Natural killer cell (primary cell): ENCODE measurements around the gene CDK5. TPM values are rescaled to one million over a fixed set of nuclear protein-coding genes. Genes with fewer than 3 reads are reported as not detected.
A peak's percentile ranks its signal among the peaks of the same experiment; 100 is the strongest.

Experiments used
- ATAC-seq, 3 donors: fragments of 150-1000 bp in 2 of 3; fragments of 200-7000 bp in 1 of 3; cut with Tn5 transposase; 1 replicate in 1 of 3; 2 replicates in 2 of 3; pipeline ENCODE4 v1.10.0; 2021; ENCODE audit warnings: mild to moderate bottlenecking in 2 of 3, moderate library complexity in 2 of 3
- DNase-seq, 2 donors: peaks; one replicate each; pipeline versions ENCODE4 v3.0.0 to v3.0.0-alpha.2; 2013 to 2021; ENCODE audit warnings: mixed read lengths in 1 of 2
- H3K27ac ChIP-seq: one replicate; pipeline ENCODE4 v1.5.1; 2013; ENCODE audit warnings: mild to moderate bottlenecking, low read length
- H3K27me3 ChIP-seq: one replicate; pipeline ENCODE4 v1.6.1; 2013; ENCODE audit warnings: low read length; ENCODE audit not compliant: control insufficient read depth, insufficient read depth
- H3K36me3 ChIP-seq: one replicate; pipeline ENCODE4 v1.6.1; 2013; ENCODE audit warnings: low read length; ENCODE audit not compliant: control insufficient read depth, insufficient read depth
- H3K4me1 ChIP-seq: one replicate; pipeline ENCODE4 v1.6.1; 2013; ENCODE audit warnings: low read length; ENCODE audit not compliant: control insufficient read depth, insufficient read depth
- H3K4me3 ChIP-seq: one replicate; pipeline ENCODE4 v1.5.1; 2013; ENCODE audit warnings: low read length
- H3K9me3 ChIP-seq: one replicate; pipeline ENCODE4 v1.6.1; 2013; ENCODE audit warnings: low read length; ENCODE audit not compliant: control insufficient read depth, insufficient read depth
- H3K27ac Mint-ChIP-seq, 2 donors: one replicate each; pipeline ENCODE4 v1.8.0; 2022; ENCODE audit warnings: mild to moderate bottlenecking in 2 of 2, mixed read lengths in 2 of 2, moderate library complexity in 1 of 2
- H3K27me3 Mint-ChIP-seq, 2 donors: one replicate each; pipeline ENCODE4 v1.8.0; 2022; ENCODE audit warnings: low read depth in 2 of 2, mixed read lengths in 2 of 2
- H3K36me3 Mint-ChIP-seq: one replicate; pipeline ENCODE4 v1.8.0; 2022; ENCODE audit warnings: mixed read lengths
- H3K4me1 Mint-ChIP-seq, 2 donors: one replicate each; pipeline ENCODE4 v1.8.0; 2022; ENCODE audit warnings: mixed read lengths in 2 of 2
- H3K4me3 Mint-ChIP-seq: one replicate; pipeline ENCODE4 v1.8.0; 2022; ENCODE audit warnings: mild to moderate bottlenecking, moderate library complexity, mixed read lengths
- H3K9me3 Mint-ChIP-seq, 2 donors: one replicate each; pipeline ENCODE4 v1.8.0; 2022; ENCODE audit warnings: mixed read lengths in 2 of 2
- WGBS: methylation state at CpG from one replicate; pipeline ENCODE4 v1.1.7; 2013; ENCODE audit warnings: missing lambda C conversion rate; ENCODE audit not compliant: insufficient coverage; 5-methylcytosine and 5-hydroxymethylcytosine counted together
- intact Hi-C: fragments of 100-400 bp; cut with micrococcal nuclease; formaldehyde crosslinking; loops from one replicate; pipeline ENCODE4 v1.14.2; 2022
- total RNA-seq, 4 donors: library from RNA; stranded (reverse); fragments of 120-200 nt in 1 of 4; gene quantifications; one replicate each; pipeline versions ENCODE4 v1.2.3 to v1.2.4, GENCODE V29; 2013 to 2022
- TF ChIP-seq, protein P1 (sequence below): fragments of 200-600 bp; IDR thresholded peaks from one replicate; pipeline ENCODE4 v1.8.0; 2022; ENCODE audit warnings: antibody characterized with exemption

CDK5 gene
- total RNA-seq, 3 donors from 2014 or later (not counting 1 experiment from before 2014, with no cell fraction given), result 6.2 to 8.0 (median 6.6) TPM

DNA sequence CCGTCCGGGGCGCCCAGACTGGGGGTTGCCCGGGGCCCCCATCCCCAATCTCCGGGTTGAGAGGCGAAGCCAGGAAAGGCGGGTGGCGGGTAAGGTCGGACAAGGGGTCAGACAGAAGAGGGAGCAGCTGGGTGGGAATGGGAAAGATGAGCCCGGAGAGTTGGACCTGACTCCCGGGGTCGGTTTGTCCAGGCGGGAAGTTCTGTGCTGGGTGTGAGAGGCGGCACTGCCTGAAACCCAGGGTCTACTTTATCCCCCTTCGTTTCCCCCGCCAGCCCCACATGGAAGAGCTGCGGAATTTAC lies 2.4 kb upstream of the CDK5 start:
- Histone ChIP-seq H3K4me3 (peak overlapping the region; percentile 68), H3K36me3 (peaks cover 8% of the 10 kb centered on the region), H3K4me1 (peaks cover 37% of the 10 kb centered on the region), H3K27me3 (no peaks in the 10 kb centered on the region), H3K9me3 (no peaks in the 10 kb centered on the region), H3K27ac (peak overlapping the region; percentile 42)
- Mint-ChIP-seq H3K4me1 (peaks cover 16 to 45% of the 10 kb centered on the region in 2 donors), H3K36me3 (no peaks in the 10 kb centered on the region), H3K27me3 (no peaks in the 10 kb centered on the region), H3K27ac (peak overlapping the region in 1 of 2 donors; percentile 93), H3K9me3 (no peaks in the 10 kb centered on the region), H3K4me3 (peak overlapping the region; percentile 96)
- WGBS, result 5% methylated on average over 17 of the region's 17 CpGs
- DNase-seq, result no peak
- no peak for ATAC-seq
- TF ChIP-seq, protein P1, sequence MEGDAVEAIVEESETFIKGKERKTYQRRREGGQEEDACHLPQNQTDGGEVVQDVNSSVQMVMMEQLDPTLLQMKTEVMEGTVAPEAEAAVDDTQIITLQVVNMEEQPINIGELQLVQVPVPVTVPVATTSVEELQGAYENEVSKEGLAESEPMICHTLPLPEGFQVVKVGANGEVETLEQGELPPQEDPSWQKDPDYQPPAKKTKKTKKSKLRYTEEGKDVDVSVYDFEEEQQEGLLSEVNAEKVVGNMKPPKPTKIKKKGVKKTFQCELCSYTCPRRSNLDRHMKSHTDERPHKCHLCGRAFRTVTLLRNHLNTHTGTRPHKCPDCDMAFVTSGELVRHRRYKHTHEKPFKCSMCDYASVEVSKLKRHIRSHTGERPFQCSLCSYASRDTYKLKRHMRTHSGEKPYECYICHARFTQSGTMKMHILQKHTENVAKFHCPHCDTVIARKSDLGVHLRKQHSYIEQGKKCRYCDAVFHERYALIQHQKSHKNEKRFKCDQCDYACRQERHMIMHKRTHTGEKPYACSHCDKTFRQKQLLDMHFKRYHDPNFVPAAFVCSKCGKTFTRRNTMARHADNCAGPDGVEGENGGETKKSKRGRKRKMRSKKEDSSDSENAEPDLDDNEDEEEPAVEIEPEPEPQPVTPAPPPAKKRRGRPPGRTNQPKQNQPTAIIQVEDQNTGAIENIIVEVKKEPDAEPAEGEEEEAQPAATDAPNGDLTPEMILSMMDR, result peak; percentile 15
- intact Hi-C loops, result no loop called here

GRCh38 chr7:151059367-151060112 lies 1.8 kb upstream of the CDK5 start, which contains the start of gene SLC4A2:
Gene SLC4A2 (plus strand): TSS chr7:151059589. CDS start chr7:151061988, 2,399 bp downstream.
- ATAC-seq (peak; percentile 30 to 62 (median 41)), DNase-seq (peak; percentile 76 to 85)
- H3K9me3 Mint-ChIP-seq, result no peaks in the 10 kb centered on the region
- Histone ChIP-seq H3K27ac (peak within 1 kb of the TSS; percentile 90), H3K4me3 (peak within 1 kb of the TSS; percentile 68), H3K9me3 (no peaks in the 10 kb centered on the region), H3K4me1 (peaks cover 37% of the 10 kb centered on the region), H3K36me3 (peaks cover 2% of the 10 kb centered on the region), H3K27me3 (no peaks in the 10 kb centered on the region)
- H3K27ac Mint-ChIP-seq, result peak within 1 kb of the TSS; percentile 91 to 93
- WGBS, result under 1% methylated on average over 75 of the region's 75 CpGs
- peak within 1 kb of the TSS; percentile 96 for H3K4me3 Mint-ChIP-seq
- intact Hi-C loops, result loop anchor here (2.0 kb wide), 1 partner anchor 173 kb away; the partner anchor contains the start of gene CHPF2
- no peaks in the 10 kb centered on the region for H3K27me3 Mint-ChIP-seq
- TF ChIP-seq, protein P1, result peak; percentile 50
- H3K36me3 Mint-ChIP-seq, result no peaks in the 10 kb centered on the region
- H3K4me1 Mint-ChIP-seq, result peaks cover 16 to 45% of the 10 kb centered on the region in 2 donors

GRCh38 chr7:151058781-151059366 lies 1.2 kb upstream of the CDK5 start:
- Histone ChIP-seq H3K9me3 (no peaks in the 10 kb centered on the region), H3K4me1 (peaks cover 37% of the 10 kb centered on the region), H3K27ac (peak overlapping the region; percentile 90), H3K36me3 (no peaks in the 10 kb centered on the region), H3K4me3 (peak overlapping the region; percentile 68), H3K27me3 (no peaks in the 10 kb centered on the region)
- Mint-ChIP-seq H3K27me3 (no peaks in the 10 kb centered on the region), H3K4me3 (peak overlapping the region; percentile 96), H3K27ac (peak overlapping the region; percentile 91 to 93), H3K4me1 (peaks cover 16 to 45% of the 10 kb centered on the region in 2 donors), H3K36me3 (no peaks in the 10 kb centered on the region), H3K9me3 (no peaks in the 10 kb centered on the region)
- TF ChIP-seq, protein P1, result no peak
- intact Hi-C loops, result loop anchor here (1.0 to 2.0 kb wide), 5 partner anchors 21 to 174 kb away; partner anchors contain the start of genes ABCB8, CHPF2 and FASTK
- ATAC-seq (no peak), DNase-seq (no peak)
- WGBS, result 6% methylated on average over 14 of the region's 18 CpGs
